Ascending aorta (tissue), 2 donors: Measurements from ENCODE around the gene KLRD1. TPM values are rescaled to one million over a fixed set of nuclear protein-coding genes. Genes with fewer than 3 reads are reported as not detected.

ENCODE experiments used
- DNase-seq, 2 donors: peaks; one replicate each; pipeline ENCODE4 v3.0.0-alpha.2; 2019; ENCODE audit warnings: low spot score in 2 of 2
- H3K27ac ChIP-seq, 2 donors: fragments of 200-600 bp; sonication (generic); one replicate each; pipeline ENCODE4 v1.5.1; 2016 to 2017; ENCODE audit warnings: mild to moderate bottlenecking in 1 of 2
- H3K27me3 ChIP-seq: fragments of 200-600 bp; sonication (generic); one replicate; pipeline ENCODE4 v1.5.1; 2017
- H3K36me3 ChIP-seq, 2 donors: fragments of 200-600 bp; sonication (generic); one replicate each; pipeline ENCODE4 v1.5.1; 2016
- H3K4me1 ChIP-seq, 2 donors: fragments of 200-600 bp; sonication (generic); one replicate each; pipeline ENCODE4 v1.5.1; 2016 to 2017; ENCODE audit warnings: mild to moderate bottlenecking in 1 of 2
- H3K4me3 ChIP-seq, 2 donors: fragments of 200-600 bp; sonication (generic); one replicate each; pipeline ENCODE4 v1.5.1; 2016 to 2017; ENCODE audit warnings: mild to moderate bottlenecking in 1 of 2
- H3K9me3 ChIP-seq, 2 donors: fragments of 200-600 bp; sonication (generic); one replicate each; pipeline ENCODE4 v1.5.1; 2016
- intact Hi-C: fragments of 100-400 bp; cut with DNase I; formaldehyde crosslinking; loops from one replicate; pipeline ENCODE4 v1.15.1; 2023
- total RNA-seq: library from RNA; depleted of rRNA; stranded (reverse); fragments of >200 nt; gene quantifications from one replicate; pipeline ENCODE4 v1.1.0, GENCODE V29; 2016
- TF ChIP-seq, protein P1 (sequence below), 3 experiments: fragments of 200-600 bp in 2 of 3; fragments of 450-650 bp in 1 of 3; sonication (generic) in 2 of 3; IDR thresholded peaks; one replicate each; pipeline ENCODE4 v1.5.1; 2016 to 2019; ENCODE audit warnings: antibody characterized with exemption in 3 of 3, mild to moderate bottlenecking in 1 of 3, moderate library complexity in 1 of 3

KLRD1 gene
- total RNA-seq, 1 donor from 2014 or later = 0.11 TPM

DNA sequence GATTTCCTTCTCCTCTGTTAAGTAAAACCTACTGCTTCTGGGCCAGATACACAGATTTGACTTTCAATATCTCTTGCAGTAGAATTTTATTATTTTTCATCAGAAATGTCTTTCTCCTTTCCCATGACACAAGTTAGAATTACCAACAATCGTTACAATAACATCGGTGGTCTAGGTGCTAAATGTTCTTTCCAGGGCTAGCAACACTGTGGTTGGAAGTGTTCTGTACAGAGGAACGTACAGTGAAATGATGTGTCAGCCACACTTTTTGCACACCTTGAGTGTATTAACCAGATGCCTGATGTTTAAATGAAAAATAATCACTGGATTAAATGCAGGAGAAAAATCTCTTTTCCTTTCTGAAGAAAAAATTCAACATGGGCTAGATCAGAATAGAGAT, 27.7 kb upstream of the KLRD1 start:
- intact Hi-C loops = no loop called here
- no peak overlapping the region for H3K27ac ChIP-seq
- TF ChIP-seq, protein P1, sequence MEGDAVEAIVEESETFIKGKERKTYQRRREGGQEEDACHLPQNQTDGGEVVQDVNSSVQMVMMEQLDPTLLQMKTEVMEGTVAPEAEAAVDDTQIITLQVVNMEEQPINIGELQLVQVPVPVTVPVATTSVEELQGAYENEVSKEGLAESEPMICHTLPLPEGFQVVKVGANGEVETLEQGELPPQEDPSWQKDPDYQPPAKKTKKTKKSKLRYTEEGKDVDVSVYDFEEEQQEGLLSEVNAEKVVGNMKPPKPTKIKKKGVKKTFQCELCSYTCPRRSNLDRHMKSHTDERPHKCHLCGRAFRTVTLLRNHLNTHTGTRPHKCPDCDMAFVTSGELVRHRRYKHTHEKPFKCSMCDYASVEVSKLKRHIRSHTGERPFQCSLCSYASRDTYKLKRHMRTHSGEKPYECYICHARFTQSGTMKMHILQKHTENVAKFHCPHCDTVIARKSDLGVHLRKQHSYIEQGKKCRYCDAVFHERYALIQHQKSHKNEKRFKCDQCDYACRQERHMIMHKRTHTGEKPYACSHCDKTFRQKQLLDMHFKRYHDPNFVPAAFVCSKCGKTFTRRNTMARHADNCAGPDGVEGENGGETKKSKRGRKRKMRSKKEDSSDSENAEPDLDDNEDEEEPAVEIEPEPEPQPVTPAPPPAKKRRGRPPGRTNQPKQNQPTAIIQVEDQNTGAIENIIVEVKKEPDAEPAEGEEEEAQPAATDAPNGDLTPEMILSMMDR (IDR thresholded peaks at IDR 0.05) = no peak
- H3K36me3 ChIP-seq = no peaks in the 10 kb centered on the region
- no peaks in the 10 kb centered on the region for H3K4me1 ChIP-seq
- no peak overlapping the region for H3K4me3 ChIP-seq
- no peak for DNase-seq
- H3K9me3 ChIP-seq = no peaks in the 10 kb centered on the region
- H3K27me3 ChIP-seq = no peaks in the 10 kb centered on the region

GRCh38 chr12:10283027-10283426, 24.6 kb upstream of the KLRD1 start:
- TF ChIP-seq, protein P1 (IDR thresholded peaks at IDR 0.05) = no peak
- Histone ChIP-seq H3K9me3 (no peaks in the 10 kb centered on the region), H3K4me1 (no peaks in the 10 kb centered on the region), H3K4me3 (no peak overlapping the region), H3K36me3 (no peaks in the 10 kb centered on the region), H3K27me3 (no peaks in the 10 kb centered on the region), H3K27ac (no peak overlapping the region)
- intact Hi-C loops = no loop called here
- DNase-seq = no peak

- H3K4me3 ChIP-seq = no peak overlapping the region
- TF ChIP-seq, protein P1 (IDR thresholded peaks at IDR 0.05) = no peak
- H3K36me3 ChIP-seq = no peaks in the 10 kb centered on the region
- intact Hi-C loops = no loop called here
- no peaks in the 10 kb centered on the region for H3K27me3 ChIP-seq
- H3K9me3 ChIP-seq = no peaks in the 10 kb centered on the region
- no peaks in the 10 kb centered on the region for H3K4me1 ChIP-seq
- H3K27ac ChIP-seq = no peak overlapping the region
- no peak for DNase-seq
Measured at GRCh38 chr12:10285919-10286318, 21.8 kb upstream of the KLRD1 start.

GRCh38 chr12:10289005-10289754, 18.5 kb upstream of the KLRD1 start:
- no peak for DNase-seq

GRCh38 chr12:10291030-10291429, 16.6 kb upstream of the KLRD1 start:
- intact Hi-C loops = no loop called here
- TF ChIP-seq, protein P1 (IDR thresholded peaks at IDR 0.05) = no peak
- Histone ChIP-seq H3K4me3 (no peak overlapping the region), H3K4me1 (no peaks in the 10 kb centered on the region), H3K27ac (no peak overlapping the region), H3K36me3 (no peaks in the 10 kb centered on the region), H3K27me3 (no peaks in the 10 kb centered on the region), H3K9me3 (no peaks in the 10 kb centered on the region)
- DNase-seq = no peak

More at GRCh38 chr12:10289005-10289754, 18.5 kb upstream of the KLRD1 start:
- Histone ChIP-seq H3K9me3 (no peaks in the 10 kb centered on the region), H3K27ac (no peak overlapping the region), H3K36me3 (no peaks in the 10 kb centered on the region), H3K27me3 (no peaks in the 10 kb centered on the region), H3K4me1 (no peaks in the 10 kb centered on the region), H3K4me3 (no peak overlapping the region)
- intact Hi-C loops = no loop called here
- TF ChIP-seq, protein P1 (IDR thresholded peaks at IDR 0.05) = no peak
